Transverse colon (tissue), 4 donors: ENCODE measurements around the gene SUCO.

Experiments
- EP300 ChIP-seq: sonication (generic); formaldehyde crosslinking; IDR thresholded peaks from one replicate; pipeline ENCODE4 v1.6.1; 2017; ENCODE audit warnings: antibody characterized with exemption, low read depth
- POLR2A ChIP-seq: fragments of 450-650 bp; IDR thresholded peaks from one replicate; pipeline ENCODE4 v1.6.1; 2016; ENCODE audit warnings: antibody characterized with exemption, mild to moderate bottlenecking, moderate library complexity
- POLR2AphosphoS5 ChIP-seq, 3 donors: sonication (generic); formaldehyde crosslinking; IDR thresholded peaks; one replicate each; pipeline ENCODE4 v1.6.1; 2016; ENCODE audit warnings: antibody characterized with exemption in 3 of 3
- TF ChIP-seq, protein P1 (sequence below), 5 experiments: fragments of 200-600 bp in 3 of 5; fragments of 450-650 bp in 2 of 5; sonication (generic) in 3 of 5; IDR thresholded peaks; 1 replicate in 2 of 5; 2 replicates in 3 of 5; pipeline ENCODE4 v1.5.1; 2016 to 2017; ENCODE audit warnings: antibody characterized with exemption in 5 of 5, inconsistent platforms in 3 of 5, mild to moderate bottlenecking in 2 of 5, moderate library complexity in 1 of 5

- TF ChIP-seq, protein P1, sequence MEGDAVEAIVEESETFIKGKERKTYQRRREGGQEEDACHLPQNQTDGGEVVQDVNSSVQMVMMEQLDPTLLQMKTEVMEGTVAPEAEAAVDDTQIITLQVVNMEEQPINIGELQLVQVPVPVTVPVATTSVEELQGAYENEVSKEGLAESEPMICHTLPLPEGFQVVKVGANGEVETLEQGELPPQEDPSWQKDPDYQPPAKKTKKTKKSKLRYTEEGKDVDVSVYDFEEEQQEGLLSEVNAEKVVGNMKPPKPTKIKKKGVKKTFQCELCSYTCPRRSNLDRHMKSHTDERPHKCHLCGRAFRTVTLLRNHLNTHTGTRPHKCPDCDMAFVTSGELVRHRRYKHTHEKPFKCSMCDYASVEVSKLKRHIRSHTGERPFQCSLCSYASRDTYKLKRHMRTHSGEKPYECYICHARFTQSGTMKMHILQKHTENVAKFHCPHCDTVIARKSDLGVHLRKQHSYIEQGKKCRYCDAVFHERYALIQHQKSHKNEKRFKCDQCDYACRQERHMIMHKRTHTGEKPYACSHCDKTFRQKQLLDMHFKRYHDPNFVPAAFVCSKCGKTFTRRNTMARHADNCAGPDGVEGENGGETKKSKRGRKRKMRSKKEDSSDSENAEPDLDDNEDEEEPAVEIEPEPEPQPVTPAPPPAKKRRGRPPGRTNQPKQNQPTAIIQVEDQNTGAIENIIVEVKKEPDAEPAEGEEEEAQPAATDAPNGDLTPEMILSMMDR (IDR thresholded peaks at IDR 0.05): no peak
- no peak for TF ChIP-seq EP300
- TF ChIP-seq POLR2A: no peak
- no peak for TF ChIP-seq POLR2AphosphoS5 (IDR thresholded peaks at IDR 0.05)
These were observed 105.3 kb downstream of the SUCO start for GRCh38 chr1:172638249-172638648.
